Mucosa of descending colon (tissue), 3 donors: ENCODE measurements around the gene PSD2. TPM values are rescaled to one million over a fixed set of nuclear protein-coding genes. Genes with fewer than 3 reads are reported as not detected.

Experiments used
- ATAC-seq: fragments of 200-7000 bp; cut with Tn5 transposase; one replicate; pipeline ENCODE4 v1.9.1; 2020; ENCODE audit warnings: mild to moderate bottlenecking, moderate library complexity
- DNase-seq, 3 donors: peaks; one replicate each; pipeline ENCODE4 v3.0.0-alpha.2; 2020
- H3K36me3 ChIP-seq: fragments of 200-600 bp; one replicate; pipeline ENCODE4 v1.8.0; 2021; ENCODE audit warnings: low read depth, mild to moderate bottlenecking
- H3K4me1 ChIP-seq: fragments of 200-600 bp; one replicate; pipeline ENCODE4 v1.8.0; 2021; ENCODE audit warnings: low read depth, mild to moderate bottlenecking
- H3K4me3 ChIP-seq: fragments of 200-600 bp; one replicate; pipeline ENCODE4 v1.8.0; 2021; ENCODE audit warnings: mild to moderate bottlenecking
- H3K9me3 ChIP-seq: fragments of 200-600 bp; one replicate; pipeline ENCODE4 v1.8.0; 2021; ENCODE audit warnings: mild to moderate bottlenecking
- CTCF ChIP-seq: fragments of 200-600 bp; IDR thresholded peaks from one replicate; pipeline ENCODE4 v1.8.0; 2022; ENCODE audit warnings: antibody characterized with exemption, mild to moderate bottlenecking
- intact Hi-C, 2 donors: fragments of 100-400 bp; cut with DNase I in 1 of 2; cut with micrococcal nuclease in 1 of 2; formaldehyde crosslinking; loops; one replicate each; pipeline versions ENCODE4 v1.11.0 to v1.11.1; 2022; cut with DNase I, micrococcal nuclease
- total RNA-seq, 3 donors: library from RNA; stranded (reverse); fragmentation: NEBNext Ultra II Directional in 2 of 3; extraction: Animal tissue kit (Norgen Biotek cat#: 25700) in 2 of 3; gene quantifications; one replicate each; pipeline versions ENCODE4 v1.2.1 to v1.2.4, GENCODE V29; 2021 to 2023
- donor health status: DM: no; HTN: no; CAD: no; lungs with moderate emphysema.
- donor health status: DM: no; HTN: no; CAD: no.
- donor health status: DM: no; HTN: yes; CAD: no.

The PSD2 gene
- total RNA-seq, 3 donors from 2014 or later, result 0.07 to 0.25 TPM; not detected in 1

- DNase-seq, result no peak
- intact Hi-C loops, result no loop called here
- ATAC-seq, result no peak
Measured at GRCh38 chr5:139772089-139772791, 23.4 kb upstream of the PSD2 start.

GRCh38 chr5:139772927-139773690, 22.5 kb upstream of the PSD2 start:
- DNase-seq (no peak), ATAC-seq (no peak)
- TF ChIP-seq CTCF, result no peak

More at GRCh38 chr5:139772089-139772791, 23.4 kb upstream of the PSD2 start:
- no peak overlapping the region for H3K4me3 ChIP-seq
- no peaks in the 10 kb centered on the region for H3K4me1 ChIP-seq
- no peak for TF ChIP-seq CTCF
- H3K9me3 ChIP-seq, result no peaks in the 10 kb centered on the region
- no peaks in the 10 kb centered on the region for H3K36me3 ChIP-seq

GRCh38 chr5:139774980-139775661, 20.5 kb upstream of the PSD2 start:
- intact Hi-C loops, result no loop called here
- ATAC-seq, result peak; percentile 93
- Histone ChIP-seq H3K4me1 (no peaks in the 10 kb centered on the region), H3K36me3 (no peaks in the 10 kb centered on the region), H3K9me3 (no peaks in the 10 kb centered on the region), H3K4me3 (no peak overlapping the region)
- DNase-seq, result peak; percentile 71 to 83 (median 81)
- peak; percentile 94 for TF ChIP-seq CTCF

More at GRCh38 chr5:139772927-139773690, 22.5 kb upstream of the PSD2 start:
- H3K9me3 ChIP-seq, result no peaks in the 10 kb centered on the region
- intact Hi-C loops, result no loop called here
- H3K4me1 ChIP-seq, result no peaks in the 10 kb centered on the region
- H3K36me3 ChIP-seq, result no peaks in the 10 kb centered on the region
- H3K4me3 ChIP-seq, result no peak overlapping the region

- DNase-seq, result no peak
- no peak for ATAC-seq
- no peaks in the 10 kb centered on the region for H3K36me3 ChIP-seq
- no peaks in the 10 kb centered on the region for H3K4me1 ChIP-seq
- H3K4me3 ChIP-seq, result no peak overlapping the region
- H3K9me3 ChIP-seq, result no peaks in the 10 kb centered on the region
- TF ChIP-seq CTCF, result no peak
- intact Hi-C loops, result no loop called here
Measured at GRCh38 chr5:139775872-139776271, 19.7 kb upstream of the PSD2 start.

- Histone ChIP-seq H3K4me1 (no peaks in the 10 kb centered on the region), H3K9me3 (no peaks in the 10 kb centered on the region), H3K36me3 (no peaks in the 10 kb centered on the region), H3K4me3 (no peak overlapping the region)
- no peak for ATAC-seq
- intact Hi-C loops, result no loop called here
- no peak for DNase-seq
- no peak for TF ChIP-seq CTCF
Measured at GRCh38 chr5:139776861-139777260, 18.7 kb upstream of the PSD2 start.
